B cell (primary cell): ENCODE measurements around the gene ITPR1.

Experiments used
- CTCF ChIP-seq: fragments of 200-600 bp; IDR thresholded peaks from one replicate; pipeline ENCODE4 v1.8.0; 2022; ENCODE audit warnings: antibody characterized with exemption, mild to moderate bottlenecking
- EZH2 ChIP-seq: IDR thresholded peaks from 2 replicates; pipeline ENCODE4 v1.6.1; 2012; ENCODE audit warnings: borderline replicate concordance, low read depth, mild to moderate bottlenecking, moderate library complexity, low read length; ENCODE audit not compliant: insufficient read depth, poor library complexity, severe bottlenecking

GRCh38 chr3:4504340-4505261 is 11.5 kb downstream of the ITPR1 start:
- TF ChIP-seq CTCF (no peak), EZH2 (no peak)
